ENCODE results near the gene RARRES1. TPM values are rescaled to one million over a fixed set of nuclear protein-coding genes. Genes with fewer than 3 reads are reported as not detected.

RARRES1 gene
- total and polyA plus RNA-seq, 2 experiments from 2014 or later, result 0.10 to 0.82 TPM

DNA sequence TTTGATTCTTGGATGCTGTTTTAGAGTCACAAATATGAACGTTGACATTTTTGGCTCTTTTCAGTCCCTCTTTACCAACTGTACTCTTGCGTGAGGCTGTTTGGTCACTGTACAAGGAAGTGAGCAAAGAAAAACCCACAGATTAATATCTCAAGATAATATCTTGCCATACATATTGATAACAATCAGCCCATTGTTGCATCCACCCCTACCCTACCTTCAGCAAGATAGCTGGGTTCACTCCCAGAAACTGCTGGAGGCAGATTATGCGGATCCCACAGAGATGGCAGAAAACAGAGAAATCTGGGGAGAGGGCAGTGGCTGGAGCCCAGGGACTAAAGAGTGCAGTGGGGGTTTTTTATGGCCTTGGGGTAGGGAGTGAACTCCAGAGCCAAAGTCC, 39.7 kb upstream of the RARRES1 start:
- H3F3A ChIP-seq (replicated peaks; ENCODE audit: low read depth), result no peaks in the 10 kb centered on the region
- no peak overlapping the region for H3K4me3 ChIP-seq
- no peaks in the 10 kb centered on the region for H3K36me3 ChIP-seq (ENCODE audit: insufficient read depth)
- H3K27me3 Mint-ChIP-seq (ENCODE audit: insufficient read depth, low read depth, poor library complexity), result peaks cover 8% of the 10 kb centered on the region
- H3K9me3 Mint-ChIP-seq, result no peaks in the 10 kb centered on the region
- H3K27ac Mint-ChIP-seq, result no peak overlapping the region
- H3K4me1 Mint-ChIP-seq, result peaks cover 24% of the 10 kb centered on the region
- peaks cover 5% of the 10 kb centered on the region; the same call in 1 of the 2 replicates for H3K4me1 ChIP-seq (ENCODE audit: insufficient read depth)
- H3K36me3 Mint-ChIP-seq (ENCODE audit: low read depth), result no peaks in the 10 kb centered on the region; the same call in 2 of the 3 replicates
- no peak for TF ChIP-seq JUNB (IDR thresholded peaks at IDR 0.05; ENCODE audit: unreplicated experiment)
- TF ChIP-seq ZNF331 (CRISPR knock-in tag; IDR thresholded peaks at IDR 0.05; ENCODE audit: low read depth), result no peak
- TF ChIP-seq, protein P1, sequence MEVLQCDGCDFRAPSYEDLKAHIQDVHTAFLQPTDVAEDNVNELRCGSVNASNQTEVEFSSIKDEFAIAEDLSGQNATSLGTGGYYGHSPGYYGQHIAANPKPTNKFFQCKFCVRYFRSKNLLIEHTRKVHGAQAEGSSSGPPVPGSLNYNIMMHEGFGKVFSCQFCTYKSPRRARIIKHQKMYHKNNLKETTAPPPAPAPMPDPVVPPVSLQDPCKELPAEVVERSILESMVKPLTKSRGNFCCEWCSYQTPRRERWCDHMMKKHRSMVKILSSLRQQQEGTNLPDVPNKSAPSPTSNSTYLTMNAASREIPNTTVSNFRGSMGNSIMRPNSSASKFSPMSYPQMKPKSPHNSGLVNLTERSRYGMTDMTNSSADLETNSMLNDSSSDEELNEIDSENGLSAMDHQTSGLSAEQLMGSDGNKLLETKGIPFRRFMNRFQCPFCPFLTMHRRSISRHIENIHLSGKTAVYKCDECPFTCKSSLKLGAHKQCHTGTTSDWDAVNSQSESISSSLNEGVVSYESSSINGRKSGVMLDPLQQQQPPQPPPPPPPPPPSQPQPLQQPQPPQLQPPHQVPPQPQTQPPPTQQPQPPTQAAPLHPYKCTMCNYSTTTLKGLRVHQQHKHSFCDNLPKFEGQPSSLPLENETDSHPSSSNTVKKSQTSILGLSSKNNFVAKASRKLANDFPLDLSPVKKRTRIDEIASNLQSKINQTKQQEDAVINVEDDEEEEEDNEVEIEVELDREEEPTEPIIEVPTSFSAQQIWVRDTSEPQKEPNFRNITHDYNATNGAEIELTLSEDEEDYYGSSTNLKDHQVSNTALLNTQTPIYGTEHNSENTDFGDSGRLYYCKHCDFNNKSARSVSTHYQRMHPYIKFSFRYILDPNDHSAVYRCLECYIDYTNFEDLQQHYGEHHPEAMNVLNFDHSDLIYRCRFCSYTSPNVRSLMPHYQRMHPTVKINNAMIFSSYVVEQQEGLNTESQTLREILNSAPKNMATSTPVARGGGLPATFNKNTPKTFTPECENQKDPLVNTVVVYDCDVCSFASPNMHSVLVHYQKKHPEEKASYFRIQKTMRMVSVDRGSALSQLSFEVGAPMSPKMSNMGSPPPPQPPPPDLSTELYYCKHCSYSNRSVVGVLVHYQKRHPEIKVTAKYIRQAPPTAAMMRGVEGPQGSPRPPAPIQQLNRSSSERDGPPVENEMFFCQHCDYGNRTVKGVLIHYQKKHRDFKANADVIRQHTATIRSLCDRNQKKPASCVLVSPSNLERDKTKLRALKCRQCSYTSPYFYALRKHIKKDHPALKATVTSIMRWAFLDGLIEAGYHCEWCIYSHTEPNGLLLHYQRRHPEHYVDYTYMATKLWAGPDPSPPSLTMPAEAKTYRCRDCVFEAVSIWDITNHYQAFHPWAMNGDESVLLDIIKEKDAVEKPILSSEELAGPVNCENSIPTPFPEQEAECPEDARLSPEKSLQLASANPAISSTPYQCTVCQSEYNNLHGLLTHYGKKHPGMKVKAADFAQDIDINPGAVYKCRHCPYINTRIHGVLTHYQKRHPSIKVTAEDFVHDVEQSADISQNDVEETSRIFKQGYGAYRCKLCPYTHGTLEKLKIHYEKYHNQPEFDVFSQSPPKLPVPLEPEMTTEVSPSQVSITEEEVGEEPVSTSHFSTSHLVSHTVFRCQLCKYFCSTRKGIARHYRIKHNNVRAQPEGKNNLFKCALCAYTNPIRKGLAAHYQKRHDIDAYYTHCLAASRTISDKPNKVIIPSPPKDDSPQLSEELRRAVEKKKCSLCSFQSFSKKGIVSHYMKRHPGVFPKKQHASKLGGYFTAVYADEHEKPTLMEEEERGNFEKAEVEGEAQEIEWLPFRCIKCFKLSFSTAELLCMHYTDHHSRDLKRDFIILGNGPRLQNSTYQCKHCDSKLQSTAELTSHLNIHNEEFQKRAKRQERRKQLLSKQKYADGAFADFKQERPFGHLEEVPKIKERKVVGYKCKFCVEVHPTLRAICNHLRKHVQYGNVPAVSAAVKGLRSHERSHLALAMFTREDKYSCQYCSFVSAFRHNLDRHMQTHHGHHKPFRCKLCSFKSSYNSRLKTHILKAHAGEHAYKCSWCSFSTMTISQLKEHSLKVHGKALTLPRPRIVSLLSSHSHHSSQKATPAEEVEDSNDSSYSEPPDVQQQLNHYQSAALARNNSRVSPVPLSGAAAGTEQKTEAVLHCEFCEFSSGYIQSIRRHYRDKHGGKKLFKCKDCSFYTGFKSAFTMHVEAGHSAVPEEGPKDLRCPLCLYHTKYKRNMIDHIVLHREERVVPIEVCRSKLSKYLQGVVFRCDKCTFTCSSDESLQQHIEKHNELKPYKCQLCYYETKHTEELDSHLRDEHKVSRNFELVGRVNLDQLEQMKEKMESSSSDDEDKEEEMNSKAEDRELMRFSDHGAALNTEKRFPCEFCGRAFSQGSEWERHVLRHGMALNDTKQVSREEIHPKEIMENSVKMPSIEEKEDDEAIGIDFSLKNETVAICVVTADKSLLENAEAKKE (CRISPR knock-in tag; IDR thresholded peaks at IDR 0.05), result no peak
- no peak for TF ChIP-seq ZNF114 (CRISPR knock-in tag; IDR thresholded peaks at IDR 0.05)
- no peak for TF ChIP-seq EZH2phosphoT487 (IDR thresholded peaks at IDR 0.05; ENCODE audit: unreplicated experiment)
- no peaks in the 10 kb centered on the region for H3K79me2 ChIP-seq (replicated peaks; ENCODE audit: insufficient read depth)
- H4K20me1 ChIP-seq (replicated peaks; ENCODE audit: insufficient read depth), result no peaks in the 10 kb centered on the region
- no peak overlapping the region for H3K4me2 ChIP-seq
- H3K27me3 ChIP-seq (ENCODE audit: insufficient read depth), result no peaks in the 10 kb centered on the region
- ATAC-seq (no peak), DNase-seq (ENCODE audit: low spot score) (no peak)
- H2AFZ ChIP-seq, result no peak overlapping the region
- no peaks in the 10 kb centered on the region for H3K9me2 ChIP-seq (ENCODE audit: insufficient read depth)
- H3K4me3 Mint-ChIP-seq, result no peak overlapping the region
- H3K27ac ChIP-seq (ENCODE audit: low read depth), result no peak overlapping the region

DNA sequence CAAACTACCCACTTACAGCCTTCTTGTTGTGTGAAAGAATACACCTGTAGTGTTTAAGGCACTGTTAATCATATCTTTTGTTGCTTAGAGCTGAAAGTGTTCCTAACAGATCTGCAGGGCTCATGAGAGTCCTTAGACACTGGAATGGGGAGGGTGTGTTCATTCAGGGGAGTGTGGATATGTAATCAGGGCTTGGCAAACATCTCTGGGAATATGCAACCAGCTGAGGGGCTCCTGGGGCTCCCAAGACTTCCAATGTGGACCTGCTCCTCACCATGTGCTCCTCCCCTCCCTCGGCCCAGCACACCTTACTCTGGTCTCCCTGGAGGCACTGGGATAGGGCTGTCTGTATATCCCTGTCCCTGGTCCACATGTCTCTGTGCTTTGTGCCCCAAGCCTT, 39.3 kb upstream of the RARRES1 start:
- no peak overlapping the region for H2AFZ ChIP-seq
- peaks cover 24% of the 10 kb centered on the region for H3K4me1 Mint-ChIP-seq
- no peaks in the 10 kb centered on the region for H4K20me1 ChIP-seq (replicated peaks; ENCODE audit: insufficient read depth)
- ATAC-seq (no peak), DNase-seq (ENCODE audit: low spot score) (no peak)
- no peak overlapping the region for H3K4me3 ChIP-seq
- peaks cover 8% of the 10 kb centered on the region for H3K27me3 Mint-ChIP-seq (ENCODE audit: insufficient read depth, low read depth, poor library complexity)
- peaks cover 5% of the 10 kb centered on the region; the same call in 1 of the 2 replicates for H3K4me1 ChIP-seq (ENCODE audit: insufficient read depth)
- H3K9me3 Mint-ChIP-seq, result no peaks in the 10 kb centered on the region
- no peaks in the 10 kb centered on the region for H3K9me2 ChIP-seq (ENCODE audit: insufficient read depth)
- no peaks in the 10 kb centered on the region; the same call in 2 of the 3 replicates for H3K36me3 Mint-ChIP-seq (ENCODE audit: low read depth)
- H3K27ac ChIP-seq (ENCODE audit: low read depth), result no peak overlapping the region
- no peak overlapping the region for H3K4me3 Mint-ChIP-seq
- H3K79me2 ChIP-seq (replicated peaks; ENCODE audit: insufficient read depth), result no peaks in the 10 kb centered on the region
- H3K27me3 ChIP-seq (ENCODE audit: insufficient read depth), result no peaks in the 10 kb centered on the region
- H3K4me2 ChIP-seq, result no peak overlapping the region
- no peak overlapping the region for H3K27ac Mint-ChIP-seq
- no peaks in the 10 kb centered on the region for H3F3A ChIP-seq (replicated peaks; ENCODE audit: low read depth)
- no peaks in the 10 kb centered on the region for H3K36me3 ChIP-seq (ENCODE audit: insufficient read depth)
- TF ChIP-seq EZH2phosphoT487 (IDR thresholded peaks at IDR 0.05; ENCODE audit: unreplicated experiment) (no peak), JUNB (IDR thresholded peaks at IDR 0.05; ENCODE audit: unreplicated experiment) (no peak), NANOG (IDR thresholded peaks at IDR 0.05; ENCODE audit: borderline replicate concordance) (no peak), EZH2 (IDR thresholded peaks at IDR 0.05; ENCODE audit: low read depth, unreplicated experiment) (no peak), POLR2AphosphoS5 (IDR thresholded peaks at IDR 0.05; ENCODE audit: low read depth) (no peak), CREB1 (CRISPR knock-in tag; IDR thresholded peaks at IDR 0.05; ENCODE audit: low read depth) (no peak), ZNF114 (CRISPR knock-in tag; IDR thresholded peaks at IDR 0.05) (no peak)
- TF ChIP-seq, protein P2, sequence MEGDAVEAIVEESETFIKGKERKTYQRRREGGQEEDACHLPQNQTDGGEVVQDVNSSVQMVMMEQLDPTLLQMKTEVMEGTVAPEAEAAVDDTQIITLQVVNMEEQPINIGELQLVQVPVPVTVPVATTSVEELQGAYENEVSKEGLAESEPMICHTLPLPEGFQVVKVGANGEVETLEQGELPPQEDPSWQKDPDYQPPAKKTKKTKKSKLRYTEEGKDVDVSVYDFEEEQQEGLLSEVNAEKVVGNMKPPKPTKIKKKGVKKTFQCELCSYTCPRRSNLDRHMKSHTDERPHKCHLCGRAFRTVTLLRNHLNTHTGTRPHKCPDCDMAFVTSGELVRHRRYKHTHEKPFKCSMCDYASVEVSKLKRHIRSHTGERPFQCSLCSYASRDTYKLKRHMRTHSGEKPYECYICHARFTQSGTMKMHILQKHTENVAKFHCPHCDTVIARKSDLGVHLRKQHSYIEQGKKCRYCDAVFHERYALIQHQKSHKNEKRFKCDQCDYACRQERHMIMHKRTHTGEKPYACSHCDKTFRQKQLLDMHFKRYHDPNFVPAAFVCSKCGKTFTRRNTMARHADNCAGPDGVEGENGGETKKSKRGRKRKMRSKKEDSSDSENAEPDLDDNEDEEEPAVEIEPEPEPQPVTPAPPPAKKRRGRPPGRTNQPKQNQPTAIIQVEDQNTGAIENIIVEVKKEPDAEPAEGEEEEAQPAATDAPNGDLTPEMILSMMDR (conservative IDR thresholded peaks at IDR 0.05; ENCODE audit: low read depth in 2 of 2), result no peak

Measured in GM23338 (cell line).